NCI-H446 treated with DMSO at 0.1 percent for 48 hours (cell line): Measurements from ENCODE around the gene PROSER2.

ENCODE experiments used
- DNase-seq: peaks from one replicate; lab custom pipeline; 2025; lab: John Stamatoyannopoulos, UW

PROSER2 gene

DNA sequence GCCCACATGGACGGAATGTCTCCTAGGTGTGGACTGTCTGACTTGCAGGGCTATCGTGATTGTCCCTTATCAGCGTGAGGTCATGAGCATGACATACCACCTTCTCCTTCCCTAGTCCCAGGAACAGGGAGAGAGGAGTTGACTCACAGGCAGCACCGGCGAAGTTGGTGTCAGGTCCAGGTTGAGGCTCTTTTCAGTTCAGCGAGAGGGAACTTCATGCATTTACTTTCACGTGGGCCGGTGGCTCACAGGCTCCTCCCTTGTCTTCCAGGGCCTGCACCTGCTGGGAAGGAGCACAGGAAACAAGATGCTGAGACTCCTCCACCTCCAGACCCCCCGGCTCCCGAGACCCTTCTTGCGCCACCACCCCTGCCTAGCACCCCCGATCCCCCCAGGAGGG lies 46.1 kb downstream of the PROSER2 start:
- DNase-seq, result no peak

DNA sequence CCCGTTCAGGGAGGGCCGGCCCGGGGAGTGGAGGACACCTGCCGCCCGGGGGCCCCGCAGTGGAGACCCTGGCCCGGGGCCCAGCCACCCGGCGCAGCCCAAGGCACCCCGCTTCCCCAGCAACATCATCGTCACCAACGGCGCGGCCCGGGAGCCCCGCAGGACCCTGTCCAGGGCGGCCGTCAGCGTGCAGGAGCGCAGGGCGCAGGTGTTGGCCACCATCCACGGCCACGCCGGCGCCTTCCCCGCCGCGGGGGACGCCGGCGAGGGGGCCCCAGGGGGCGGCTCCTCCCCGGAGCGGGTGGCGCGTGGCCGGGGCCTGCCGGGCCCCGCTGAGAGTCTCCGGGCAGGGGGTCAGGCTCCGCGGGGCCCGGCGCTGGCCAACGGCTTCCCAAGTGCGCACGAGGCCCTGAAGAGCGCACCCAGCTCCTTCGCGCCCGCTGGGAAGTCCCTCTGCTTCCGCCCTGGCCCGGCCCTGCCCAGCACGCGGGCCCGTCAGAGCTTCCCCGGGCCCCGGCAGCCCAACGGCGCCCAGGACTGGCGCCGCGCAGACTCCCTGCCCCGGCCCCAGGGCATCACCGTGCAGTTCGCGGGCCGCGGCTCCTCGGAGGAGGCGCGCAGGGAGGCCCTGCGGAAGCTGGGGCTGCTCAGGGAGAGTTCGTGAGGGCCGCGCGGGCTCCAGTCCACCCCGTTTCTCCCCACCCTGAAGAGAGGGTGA lies 46.7 kb downstream of the PROSER2 start:
- DNase-seq, result no peak

DNA sequence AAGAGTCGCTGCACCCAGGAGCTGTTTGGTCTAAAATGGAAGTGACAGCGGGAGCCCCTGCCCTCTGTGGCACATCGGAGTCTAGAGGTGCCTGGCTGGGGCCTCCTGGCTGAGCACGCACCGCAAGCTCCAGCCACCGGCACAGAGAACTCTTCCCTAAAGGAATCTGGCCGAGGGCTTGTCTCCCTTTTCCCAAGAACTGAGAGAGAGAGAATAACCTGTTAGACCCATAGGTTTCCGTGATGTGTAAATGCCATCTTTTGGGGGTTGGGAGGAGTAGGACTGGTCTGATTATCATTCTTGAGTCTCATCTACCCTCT lies 47.3 kb downstream of the PROSER2 start:
- DNase-seq, result no peak

DNA sequence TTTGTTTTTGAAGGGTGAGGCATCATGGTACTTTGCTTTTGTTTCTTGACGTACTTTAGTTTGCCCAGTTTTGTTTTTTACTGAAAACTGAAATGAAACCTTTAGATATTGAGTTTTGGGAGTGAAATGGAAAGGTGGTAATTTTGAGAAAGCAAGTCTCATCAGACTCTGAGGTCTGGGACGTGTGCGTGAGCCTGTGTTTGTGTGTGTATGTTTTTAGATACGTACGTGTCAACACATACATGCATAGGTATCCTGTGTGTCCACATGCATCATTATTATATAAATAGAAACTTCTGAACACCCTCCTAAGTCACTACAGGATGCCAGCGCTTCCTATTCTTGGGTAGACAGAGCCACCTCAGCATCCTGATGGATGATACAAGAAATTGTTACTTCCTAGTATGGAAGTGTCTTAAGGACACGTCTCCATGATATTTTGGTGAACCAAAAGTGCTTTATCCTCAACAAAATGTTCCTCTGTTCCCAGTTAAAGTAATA lies 47.8 kb downstream of the PROSER2 start:
- DNase-seq, result no peak

DNA sequence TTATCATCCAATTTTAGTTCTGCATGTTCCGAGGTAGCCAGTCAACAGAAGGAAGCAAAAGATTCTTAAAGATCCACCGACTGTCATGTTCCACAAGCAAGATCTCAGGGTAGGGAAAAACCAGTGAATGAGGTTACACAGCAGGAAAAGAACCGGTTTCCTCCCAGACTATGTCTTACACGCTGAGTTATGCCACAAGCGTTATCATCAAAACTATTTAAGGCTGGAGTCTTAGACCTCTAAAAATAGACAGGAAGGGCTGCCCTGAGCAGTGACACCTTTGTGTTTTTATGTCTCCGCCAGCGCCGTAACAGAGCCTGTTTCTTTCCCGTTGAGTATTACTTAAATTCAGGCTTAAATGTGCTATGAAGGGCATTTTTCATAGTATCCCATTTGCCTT lies 48.3 kb downstream of the PROSER2 start:
- no peak for DNase-seq

DNA sequence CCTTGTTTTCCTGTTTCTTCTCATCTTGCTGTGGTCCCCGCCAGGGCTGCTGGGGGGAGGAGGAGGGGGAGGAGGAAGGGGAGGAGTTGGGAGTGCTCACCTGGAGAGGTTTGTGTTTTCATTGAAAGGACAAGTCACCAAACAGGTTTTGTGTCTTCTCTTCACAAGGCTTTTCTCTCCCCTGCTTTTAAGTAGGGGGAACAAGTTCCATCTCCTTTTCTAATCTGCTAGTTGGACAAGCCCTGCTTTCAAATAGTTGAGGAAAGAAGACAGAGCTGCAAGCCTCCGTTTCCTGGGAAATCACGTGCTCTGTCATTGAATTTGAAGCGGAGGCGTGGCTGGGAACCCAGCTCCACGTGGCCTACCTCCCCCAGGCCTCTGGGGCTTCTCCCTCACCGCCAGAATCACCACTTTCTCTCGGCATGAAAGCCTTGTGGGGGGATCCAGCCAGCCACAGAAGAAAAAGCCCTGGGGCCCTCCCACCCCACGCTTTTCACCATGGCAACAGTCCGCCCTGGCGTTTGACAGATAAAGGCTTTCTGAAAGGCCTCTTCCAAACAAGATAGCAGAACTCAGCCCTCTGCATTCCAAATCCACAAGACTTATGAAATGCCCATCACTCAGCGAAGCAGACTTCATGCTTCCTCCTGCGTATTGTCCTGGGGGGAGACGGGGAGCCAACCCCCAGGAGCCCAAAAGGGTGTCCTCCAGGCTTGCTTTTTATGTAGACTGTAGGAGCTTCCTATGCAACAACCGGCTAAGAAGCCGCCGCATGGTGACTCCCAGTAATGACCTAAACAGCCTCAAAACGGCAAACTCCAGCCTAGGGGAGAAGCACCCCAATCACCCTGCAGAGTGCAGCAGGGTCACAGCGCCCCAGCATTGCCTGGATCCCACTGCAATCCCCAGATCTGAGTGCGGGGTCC lies 51.7 kb downstream of the PROSER2 start:
- no peak for DNase-seq

DNA sequence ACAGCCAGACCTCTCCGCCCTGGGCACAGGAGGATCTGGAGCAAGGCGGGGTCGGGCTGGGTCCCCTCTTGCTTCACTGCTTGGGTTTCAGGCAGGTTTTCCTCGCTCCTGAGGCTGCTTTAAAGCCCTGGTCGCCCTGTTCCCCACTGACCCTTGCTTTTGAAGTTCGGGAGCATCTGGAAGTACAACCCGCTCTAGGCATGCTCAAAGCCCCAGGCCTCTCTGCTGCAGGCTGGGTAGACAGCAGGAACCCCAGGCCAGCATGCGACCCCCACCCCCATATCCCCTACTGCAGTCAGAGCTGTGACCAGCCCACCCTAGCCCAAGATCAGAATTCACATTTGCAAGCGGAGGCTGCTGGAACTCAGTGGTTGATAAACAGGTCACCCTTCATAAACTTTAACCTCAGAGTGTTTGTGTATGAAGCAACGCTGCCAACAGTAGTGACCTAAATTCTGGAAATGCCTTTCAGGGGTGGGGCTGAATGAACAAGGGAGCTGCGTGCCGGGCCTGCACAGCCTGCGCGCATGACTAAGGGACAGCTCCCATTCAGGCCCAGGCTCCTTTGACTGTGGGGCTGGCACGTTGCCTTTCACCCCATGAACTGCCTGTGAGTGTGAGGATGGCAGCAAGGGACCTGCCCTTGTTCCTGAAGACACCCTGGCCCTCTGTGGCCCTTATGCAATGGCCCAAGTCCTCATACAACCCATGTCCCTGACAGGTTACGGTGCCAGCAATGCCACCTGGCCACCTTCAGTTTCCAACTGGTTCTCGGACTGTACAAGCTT lies 52.5 kb downstream of the PROSER2 start:
- no peak for DNase-seq

DNA sequence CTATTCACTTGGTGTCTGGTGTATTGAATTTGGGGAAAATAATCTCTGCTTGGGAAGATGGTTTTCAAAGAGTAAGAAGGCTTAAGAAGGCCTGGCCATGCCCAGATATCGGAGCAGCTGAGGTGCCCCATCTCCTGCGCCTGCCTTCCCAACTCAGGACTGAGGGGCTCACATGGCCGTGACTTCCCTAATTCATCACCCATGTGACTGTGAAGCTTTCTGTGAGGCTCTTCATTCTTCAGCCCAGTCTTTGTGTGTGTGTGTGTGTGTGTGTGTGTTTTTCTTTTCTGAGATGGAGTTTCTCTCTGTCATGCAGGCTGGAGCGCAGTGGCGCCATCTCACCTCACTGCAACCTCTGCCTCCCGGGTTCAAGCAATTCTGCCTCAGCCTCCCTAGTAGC lies 53.2 kb downstream of the PROSER2 start:
- DNase-seq, result no peak

DNA sequence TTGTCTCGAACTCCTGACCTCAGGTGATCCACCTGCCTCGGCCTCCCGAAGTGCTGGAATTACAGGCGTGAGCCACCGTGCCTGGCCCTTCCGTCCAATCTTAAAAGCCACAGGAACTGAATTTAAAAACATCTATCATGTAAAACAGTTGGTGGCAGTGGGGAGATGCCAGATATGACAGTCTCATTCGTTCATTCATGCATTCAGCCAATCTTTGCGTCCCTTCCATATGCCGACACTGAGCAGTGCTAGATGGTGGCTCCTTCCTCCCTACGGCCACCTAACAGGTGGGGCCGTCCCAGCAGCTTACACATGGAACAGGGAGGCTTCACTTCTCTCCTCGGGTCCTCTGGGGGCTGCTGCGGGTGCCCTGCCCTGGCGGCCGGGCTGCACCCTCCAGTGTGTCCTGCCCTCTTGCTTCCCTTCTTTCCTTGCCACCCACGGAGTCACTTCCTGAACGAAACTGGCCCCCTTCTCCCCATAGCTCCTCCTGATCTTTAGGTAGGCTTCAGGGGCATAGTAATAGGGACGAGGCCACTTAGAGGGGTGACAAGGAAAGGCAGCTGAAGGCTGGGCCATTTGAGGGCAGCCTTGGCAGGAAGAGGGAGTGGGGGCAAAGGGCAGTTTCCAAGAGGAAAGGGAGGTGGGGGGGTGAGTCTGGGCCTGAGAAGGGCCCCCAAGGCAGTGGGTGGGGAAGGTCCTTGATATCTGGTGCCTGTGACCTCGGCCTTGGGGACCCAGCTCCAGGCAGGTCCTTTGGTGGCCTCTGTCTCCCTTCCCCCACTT lies 53.8 kb downstream of the PROSER2 start:
- no peak for DNase-seq

DNA sequence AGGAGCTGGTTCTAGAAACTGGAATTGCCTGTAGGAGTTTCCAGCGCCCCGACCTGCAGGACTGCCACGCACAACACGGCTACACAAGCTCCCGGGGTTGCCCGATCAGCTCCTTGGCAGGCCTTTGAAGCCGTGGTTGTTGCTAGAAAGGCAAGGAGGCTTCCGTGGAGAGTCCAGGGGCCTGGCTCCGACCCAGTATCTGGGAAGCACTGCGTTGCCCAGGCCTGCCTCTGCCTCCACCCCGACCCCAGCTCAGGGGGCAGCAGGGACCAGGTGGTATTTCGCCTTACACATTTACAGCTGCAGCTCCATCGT lies 54.4 kb downstream of the PROSER2 start:
- no peak for DNase-seq

DNA sequence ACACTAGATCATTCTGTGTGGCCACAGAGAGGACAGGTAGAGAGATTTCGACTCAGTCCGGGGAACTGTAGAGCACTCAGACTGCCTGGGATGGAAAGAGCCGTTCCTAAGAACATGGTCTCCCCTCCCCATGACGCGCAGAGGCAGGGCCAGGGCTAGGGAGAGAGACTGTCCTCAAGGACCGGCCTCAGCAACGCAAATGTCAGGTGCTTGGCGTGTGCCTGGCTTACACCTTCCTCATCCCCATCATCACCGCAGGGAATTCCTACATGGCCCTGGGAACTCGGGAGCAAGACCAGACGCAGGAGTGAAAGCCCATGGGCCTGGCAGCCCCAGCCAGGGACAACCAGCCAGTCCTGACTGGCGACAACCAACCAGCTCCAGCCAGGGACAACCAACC lies 55.6 kb downstream of the PROSER2 start:
- no peak for DNase-seq

DNA sequence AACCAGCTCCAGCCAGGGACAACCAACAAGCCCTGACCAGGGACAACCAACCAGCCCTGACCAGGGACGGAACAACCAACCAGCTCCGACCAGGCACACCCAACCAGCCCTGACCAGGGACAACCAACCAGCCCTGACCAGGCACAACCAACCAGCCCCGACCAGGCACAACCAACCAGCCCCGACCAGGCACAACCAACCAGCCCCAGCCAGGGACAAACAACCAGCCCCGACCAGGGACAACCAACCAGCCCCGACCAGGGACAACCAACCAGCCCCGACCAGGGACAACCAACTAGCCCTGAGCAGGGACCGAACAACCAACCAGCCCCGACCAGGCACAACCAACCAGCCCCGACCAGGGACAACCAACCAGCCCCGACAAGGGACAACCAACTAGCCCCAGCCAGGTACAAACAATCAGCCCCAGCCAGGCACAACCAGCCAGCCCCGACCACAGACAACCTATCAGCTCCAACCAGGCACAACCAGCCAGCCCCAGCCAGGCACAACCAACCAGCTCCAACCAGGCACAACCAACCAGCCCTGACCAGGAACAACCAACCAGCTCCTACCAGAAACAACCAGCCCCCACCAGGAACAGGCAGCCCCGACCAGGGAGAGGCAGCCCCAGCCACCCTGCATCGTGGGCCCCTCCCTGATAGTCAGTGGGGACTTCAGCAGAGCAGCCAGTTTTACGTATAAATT lies 56.4 kb downstream of the PROSER2 start:
- DNase-seq, result no peak

DNA sequence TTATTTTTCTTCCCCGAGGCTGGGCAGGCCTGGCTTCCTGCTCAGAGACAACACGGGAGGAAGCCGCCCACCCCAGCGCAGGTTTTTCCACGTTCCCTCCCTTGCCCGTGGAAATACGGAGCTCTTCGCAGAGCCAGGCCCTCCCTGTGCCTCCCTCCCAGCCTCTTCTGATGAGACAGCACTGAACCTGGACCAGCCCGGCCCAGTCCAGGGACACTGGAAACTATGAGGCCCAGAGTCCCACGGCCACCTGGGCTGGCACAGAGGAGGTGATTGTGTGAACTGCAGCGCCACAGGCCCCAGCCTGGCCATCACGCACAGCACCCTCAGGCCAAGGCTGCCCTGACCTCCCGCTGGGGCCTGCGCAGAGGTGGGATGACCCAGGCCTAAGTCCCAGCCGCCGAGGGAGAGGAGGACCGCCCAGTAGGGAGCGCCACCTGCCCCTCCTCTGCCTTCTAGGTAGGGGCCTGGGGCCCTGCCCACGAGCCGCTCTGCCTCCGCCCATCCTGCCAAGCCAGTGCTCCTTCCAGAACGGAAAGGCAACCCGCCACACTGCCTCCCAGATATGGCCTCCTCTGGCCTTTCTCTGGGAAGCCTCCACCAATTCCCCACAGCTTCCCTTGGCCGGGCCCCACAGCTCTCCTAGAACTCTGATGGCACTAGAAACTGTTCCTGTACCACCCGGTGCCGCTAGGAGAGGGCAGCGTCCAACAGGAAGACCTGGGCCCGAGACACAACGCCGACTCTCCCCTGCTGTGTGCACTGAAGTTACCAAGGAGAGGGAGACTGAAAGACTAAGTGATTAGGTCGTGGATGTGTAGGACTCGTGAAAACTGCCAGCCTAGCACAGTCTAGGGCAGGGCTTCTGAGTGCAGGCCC lies 57.2 kb downstream of the PROSER2 start:
- no peak for DNase-seq

DNA sequence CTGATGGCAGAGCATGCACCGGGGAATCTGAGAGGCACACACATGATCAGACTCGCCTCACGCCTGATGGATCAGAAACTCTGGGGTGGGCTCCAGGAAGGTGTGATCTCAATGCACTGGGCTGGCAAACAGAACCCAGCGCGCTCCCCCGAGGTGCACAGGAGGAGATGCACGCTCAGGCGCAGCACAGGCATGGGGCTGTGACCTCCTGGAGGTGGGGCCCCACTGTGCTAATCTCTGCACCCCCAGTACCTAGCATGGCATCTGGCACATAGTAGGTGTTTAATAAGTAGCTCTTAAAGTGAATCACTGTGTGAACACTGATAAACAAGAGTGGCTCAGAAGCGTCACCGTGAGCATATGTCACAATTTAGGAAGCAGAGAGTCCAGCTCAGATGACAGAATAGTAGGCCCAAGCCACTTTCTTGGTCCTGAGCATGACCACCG lies 57.9 kb downstream of the PROSER2 start:
- DNase-seq, result no peak

DNA sequence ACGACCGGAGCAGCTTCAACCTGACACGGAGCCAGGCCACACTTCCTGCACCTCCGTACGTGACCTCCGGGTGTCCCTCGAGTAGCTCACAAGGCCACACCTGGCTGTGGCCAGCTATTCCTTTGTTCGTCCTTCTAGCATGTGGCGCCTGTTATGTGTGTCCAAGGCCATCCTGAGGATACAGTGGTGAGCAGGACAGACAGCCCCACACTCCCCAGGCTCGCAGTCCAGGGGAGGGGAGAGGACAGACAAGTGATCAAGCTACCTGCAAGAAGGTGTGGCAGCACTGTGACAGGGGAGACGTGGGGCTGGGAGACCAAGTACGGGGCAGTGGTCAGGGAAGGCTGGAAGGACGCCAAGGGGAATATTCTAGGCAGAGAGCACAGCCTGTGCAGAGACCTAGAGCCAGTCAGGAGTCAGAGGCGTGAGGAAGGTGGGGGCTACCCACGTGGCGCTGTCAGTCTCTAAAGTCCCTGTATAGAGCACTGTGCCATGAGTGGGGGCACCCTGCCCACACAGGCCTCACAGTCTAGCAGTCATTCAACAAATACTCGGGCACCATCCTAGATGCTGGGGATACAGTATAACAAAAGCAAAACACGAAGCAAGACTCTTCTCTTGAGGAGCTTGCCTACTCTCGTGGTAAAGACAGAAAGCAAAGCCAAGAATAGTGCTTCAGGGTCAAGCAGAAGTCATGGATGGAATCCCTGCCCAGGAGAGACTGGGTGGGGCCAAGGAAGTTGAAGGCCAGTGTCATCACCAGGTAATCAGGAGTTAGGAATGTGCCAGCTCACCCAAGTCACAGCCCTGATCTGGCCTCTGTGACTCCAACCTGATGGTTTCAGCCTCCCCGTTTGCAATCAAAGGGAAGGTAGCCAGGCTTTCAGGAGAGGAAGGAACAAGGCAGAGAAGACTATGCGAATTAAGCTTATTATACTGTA lies 58.6 kb downstream of the PROSER2 start:
- DNase-seq, result no peak

DNA sequence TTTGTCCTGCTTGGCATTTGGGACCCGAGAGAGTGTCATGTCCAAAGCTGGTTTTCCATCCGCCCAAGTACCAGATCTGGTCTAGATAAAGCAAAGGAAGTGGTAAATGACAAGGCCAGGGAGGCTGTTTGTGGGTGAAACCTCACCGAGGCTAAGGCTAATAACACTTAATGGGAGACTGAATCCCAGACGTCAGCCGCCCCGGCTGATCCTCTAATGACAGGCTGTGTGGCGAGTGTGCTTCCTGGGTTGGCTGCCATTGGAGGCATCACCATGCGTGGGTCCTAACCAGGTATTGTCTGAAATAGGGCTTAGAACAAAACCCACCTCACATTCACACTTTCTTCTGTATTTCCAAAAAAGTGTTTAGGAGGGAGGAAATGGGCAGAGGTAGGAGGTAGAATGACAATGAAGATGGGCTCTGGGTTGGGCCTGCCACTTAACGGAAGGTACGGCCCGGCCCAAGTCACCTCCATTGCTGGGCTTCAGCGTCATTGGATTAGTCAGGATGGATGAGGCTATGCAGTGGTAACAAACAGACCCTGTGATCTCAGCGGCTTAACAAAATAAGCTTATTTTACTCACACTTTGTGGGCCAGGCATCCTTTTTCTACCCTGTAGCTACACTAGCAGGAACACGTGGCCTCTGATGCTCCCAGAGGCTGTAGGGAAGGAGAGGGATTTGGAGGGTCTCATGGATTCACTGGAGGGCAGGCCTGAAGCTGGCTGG lies 59.7 kb downstream of the PROSER2 start:
- DNase-seq, result no peak

DNA sequence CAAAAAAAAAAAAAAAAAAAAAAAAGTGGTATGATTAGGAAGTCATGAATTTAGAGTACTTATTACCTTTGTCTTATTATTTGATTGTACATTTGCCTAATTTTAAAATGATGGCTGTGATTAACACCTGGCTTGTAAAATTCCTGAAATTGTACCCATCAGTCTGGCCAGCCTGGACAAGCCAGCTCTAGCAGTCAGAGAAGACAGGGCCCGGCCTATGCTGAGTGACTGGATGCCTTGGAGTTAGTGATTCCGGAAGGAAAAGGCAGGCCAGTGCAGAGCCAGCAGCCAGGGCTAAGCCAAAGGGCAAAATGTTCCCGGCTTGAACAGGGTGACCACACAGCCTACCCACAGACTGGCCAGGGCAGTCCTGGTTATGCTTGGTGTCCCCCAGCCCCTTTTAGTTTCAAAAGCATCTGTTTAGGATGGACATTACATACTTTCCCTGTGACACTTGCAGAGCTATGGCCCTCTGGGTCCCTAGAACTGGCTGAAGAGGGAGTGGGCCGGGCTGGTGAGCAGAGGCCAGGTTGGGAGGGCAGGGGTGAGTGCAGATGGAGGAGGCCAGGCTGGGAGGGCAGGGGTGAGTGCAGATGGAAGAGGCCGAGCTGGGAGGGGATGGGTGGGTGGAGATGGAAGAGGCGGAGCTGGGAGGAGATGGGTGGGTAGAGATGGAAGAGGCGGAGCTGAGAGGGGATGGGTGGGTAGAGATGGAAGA lies 61.7 kb downstream of the PROSER2 start:
- no peak for DNase-seq
